IPS-20b (cell line): Measurements from ENCODE around the gene VRK2.

Source experiments
- H3K27ac ChIP-seq: one replicate; pipeline ENCODE4 v1.5.1; 2013; ENCODE audit warnings: low read length
- H3K27me3 ChIP-seq: 2 replicates; pipeline ENCODE4 v1.6.1; 2013; ENCODE audit warnings: mild to moderate bottlenecking, low read length, inconsistent platforms; ENCODE audit not compliant: insufficient read depth
- H3K36me3 ChIP-seq: 2 replicates; pipeline ENCODE4 v1.6.1; 2013; ENCODE audit warnings: low read depth, mild to moderate bottlenecking, inconsistent platforms, low read length, moderate library complexity; ENCODE audit not compliant: insufficient read depth
- H3K4me1 ChIP-seq: 2 replicates; pipeline ENCODE4 v1.6.1; 2013; ENCODE audit warnings: mild to moderate bottlenecking, control low read depth, inconsistent platforms, low read length, moderate library complexity; ENCODE audit not compliant: insufficient read depth
- H3K4me3 ChIP-seq: 2 replicates; pipeline ENCODE4 v1.5.1; 2013; ENCODE audit warnings: mild to moderate bottlenecking, low read length, inconsistent platforms
- H3K9ac ChIP-seq: 2 replicates; pipeline ENCODE4 v1.6.1; 2013; ENCODE audit warnings: low read depth, mild to moderate bottlenecking, inconsistent platforms, low read length, moderate library complexity
- H3K9me3 ChIP-seq: 2 replicates; pipeline ENCODE4 v1.6.1; 2013; ENCODE audit warnings: mild to moderate bottlenecking, low read depth, low read length, inconsistent platforms; ENCODE audit not compliant: insufficient read depth

VRK2 gene

GRCh38 chr2:58046585-58047372 is at the start of gene VRK2:
TSS of gene VRK2 (plus strand) at chr2:58046806. CDS start at chr2:58048832, 2,026 bp downstream.
- no peaks in the 10 kb centered on the region for H3K27me3 ChIP-seq
- peak within 1 kb of the TSS; percentile 65 for H3K9ac ChIP-seq
- H3K27ac ChIP-seq: peak within 1 kb of the TSS; percentile 82
- peaks cover 13% of the 10 kb centered on the region for H3K36me3 ChIP-seq
- peak within 1 kb of the TSS; percentile 69 for H3K4me3 ChIP-seq
- peaks cover 14% of the 10 kb centered on the region for H3K4me1 ChIP-seq
- H3K9me3 ChIP-seq: no peaks in the 10 kb centered on the region

GRCh38 chr2:58006256-58006951 is 40.2 kb upstream of the VRK2 start:
- H3K9ac ChIP-seq: no peak overlapping the region
- no peaks in the 10 kb centered on the region for H3K36me3 ChIP-seq
- H3K9me3 ChIP-seq: no peaks in the 10 kb centered on the region
- no peak overlapping the region for H3K4me3 ChIP-seq
- no peaks in the 10 kb centered on the region for H3K4me1 ChIP-seq
- no peaks in the 10 kb centered on the region for H3K27me3 ChIP-seq
- H3K27ac ChIP-seq: no peak overlapping the region

GRCh38 chr2:58006952-58007284 is 39.7 kb upstream of the VRK2 start:
- Histone ChIP-seq H3K4me1 (no peaks in the 10 kb centered on the region), H3K9ac (no peak overlapping the region), H3K36me3 (no peaks in the 10 kb centered on the region), H3K9me3 (no peaks in the 10 kb centered on the region), H3K27me3 (no peaks in the 10 kb centered on the region), H3K27ac (no peak overlapping the region), H3K4me3 (no peak overlapping the region)

GRCh38 chr2:58010599-58010998 is 36.0 kb upstream of the VRK2 start:
- no peak overlapping the region for H3K4me3 ChIP-seq
- no peaks in the 10 kb centered on the region for H3K9me3 ChIP-seq
- no peaks in the 10 kb centered on the region for H3K36me3 ChIP-seq
- no peaks in the 10 kb centered on the region for H3K27me3 ChIP-seq
- H3K27ac ChIP-seq: no peak overlapping the region
- H3K9ac ChIP-seq: no peak overlapping the region
- no peaks in the 10 kb centered on the region for H3K4me1 ChIP-seq

GRCh38 chr2:58019229-58019628 is 27.4 kb upstream of the VRK2 start:
- Histone ChIP-seq H3K4me1 (no peaks in the 10 kb centered on the region), H3K4me3 (no peak overlapping the region), H3K9ac (no peak overlapping the region), H3K27ac (no peak overlapping the region), H3K9me3 (no peaks in the 10 kb centered on the region), H3K36me3 (no peaks in the 10 kb centered on the region), H3K27me3 (no peaks in the 10 kb centered on the region)

GRCh38 chr2:58025150-58025933 is 21.3 kb upstream of the VRK2 start:
- no peak overlapping the region for H3K4me3 ChIP-seq
- H3K9me3 ChIP-seq: no peaks in the 10 kb centered on the region
- H3K9ac ChIP-seq: no peak overlapping the region
- H3K4me1 ChIP-seq: no peaks in the 10 kb centered on the region
- H3K27me3 ChIP-seq: no peaks in the 10 kb centered on the region
- H3K27ac ChIP-seq: no peak overlapping the region
- no peaks in the 10 kb centered on the region for H3K36me3 ChIP-seq

GRCh38 chr2:58027029-58027428 is 19.6 kb upstream of the VRK2 start:
- H3K9me3 ChIP-seq: no peaks in the 10 kb centered on the region
- no peak overlapping the region for H3K4me3 ChIP-seq
- no peaks in the 10 kb centered on the region for H3K27me3 ChIP-seq
- no peaks in the 10 kb centered on the region for H3K36me3 ChIP-seq
- no peak overlapping the region for H3K27ac ChIP-seq
- H3K9ac ChIP-seq: no peak overlapping the region
- no peaks in the 10 kb centered on the region for H3K4me1 ChIP-seq

- no peaks in the 10 kb centered on the region for H3K9me3 ChIP-seq
- H3K27me3 ChIP-seq: no peaks in the 10 kb centered on the region
- no peaks in the 10 kb centered on the region for H3K36me3 ChIP-seq
- no peak overlapping the region for H3K27ac ChIP-seq
- H3K4me3 ChIP-seq: no peak overlapping the region
- no peak overlapping the region for H3K9ac ChIP-seq
- H3K4me1 ChIP-seq: no peaks in the 10 kb centered on the region
These were observed 15.8 kb upstream of the VRK2 start for GRCh38 chr2:58030771-58031170.

GRCh38 chr2:58032016-58032763 is 14.4 kb upstream of the VRK2 start:
- Histone ChIP-seq H3K9ac (no peak overlapping the region), H3K27ac (no peak overlapping the region), H3K27me3 (no peaks in the 10 kb centered on the region), H3K4me3 (no peak overlapping the region), H3K36me3 (no peaks in the 10 kb centered on the region), H3K9me3 (no peaks in the 10 kb centered on the region), H3K4me1 (no peaks in the 10 kb centered on the region)

GRCh38 chr2:58032764-58033080 is 13.9 kb upstream of the VRK2 start:
- no peaks in the 10 kb centered on the region for H3K36me3 ChIP-seq
- H3K4me3 ChIP-seq: no peak overlapping the region
- H3K4me1 ChIP-seq: no peaks in the 10 kb centered on the region
- H3K27ac ChIP-seq: no peak overlapping the region
- H3K27me3 ChIP-seq: no peaks in the 10 kb centered on the region
- H3K9ac ChIP-seq: no peak overlapping the region
- H3K9me3 ChIP-seq: no peaks in the 10 kb centered on the region

GRCh38 chr2:58033530-58033929 is 13.1 kb upstream of the VRK2 start:
- Histone ChIP-seq H3K9ac (no peak overlapping the region), H3K4me1 (no peaks in the 10 kb centered on the region), H3K4me3 (no peak overlapping the region), H3K27ac (no peak overlapping the region), H3K36me3 (no peaks in the 10 kb centered on the region), H3K9me3 (no peaks in the 10 kb centered on the region), H3K27me3 (no peaks in the 10 kb centered on the region)
